ENCODE data around the gene NPAT. TPM values are rescaled to one million over a fixed set of nuclear protein-coding genes. Genes with fewer than 3 reads are reported as not detected.

NPAT gene
- total RNA-seq = 15.8 and 19.0 TPM in 2 replicates

GRCh38 chr11:108222574-108223347, at the start of gene NPAT, which contains the start of gene ATM:
TSS of gene NPAT (minus strand) at chr11:108222638. CDS start at chr11:108222536, 102 bp downstream.
TSS of gene ATM (plus strand) at chr11:108223067. CDS start at chr11:108227625, 4,558 bp downstream.
- DNase-seq (ENCODE audit: low read depth) = peak; percentile 99
- peak within 1 kb of the TSS; percentile 94 for H3K4me3 ChIP-seq (ENCODE audit: low read depth, low read length)
- TF ChIP-seq CTCF (IDR thresholded peaks at IDR 0.05; ENCODE audit: insufficient read depth, low read depth, low read length) = peak; percentile 69

GRCh38 chr11:108269583-108269982, 47.1 kb upstream of the NPAT start:
- TF ChIP-seq CTCF (IDR thresholded peaks at IDR 0.05; ENCODE audit: insufficient read depth, low read depth, low read length) = no peak
- no peak for DNase-seq (ENCODE audit: low read depth)
- H3K4me3 ChIP-seq (ENCODE audit: low read depth, low read length) = no peak overlapping the region

- TF ChIP-seq CTCF (IDR thresholded peaks at IDR 0.05; ENCODE audit: insufficient read depth, low read depth, low read length) = no peak
- H3K4me3 ChIP-seq (ENCODE audit: low read depth, low read length) = no peak overlapping the region
- DNase-seq (ENCODE audit: low read depth) = peak; percentile 21
Observed at GRCh38 chr11:108253176-108253575, 30.7 kb upstream of the NPAT start.

- TF ChIP-seq CTCF (IDR thresholded peaks at IDR 0.05; ENCODE audit: insufficient read depth, low read depth, low read length) = no peak
- no peak for DNase-seq (ENCODE audit: low read depth)
- H3K4me3 ChIP-seq (ENCODE audit: low read depth, low read length) = no peak overlapping the region
Observed at GRCh38 chr11:108246885-108247284, 24.4 kb upstream of the NPAT start.

- no peak for TF ChIP-seq CTCF (IDR thresholded peaks at IDR 0.05; ENCODE audit: insufficient read depth, low read depth, low read length)
- no peak for DNase-seq (ENCODE audit: low read depth)
- no peak overlapping the region for H3K4me3 ChIP-seq (ENCODE audit: low read depth, low read length)
Observed at GRCh38 chr11:108246308-108246707, 23.9 kb upstream of the NPAT start.

- no peak for DNase-seq (ENCODE audit: low read depth)
- TF ChIP-seq CTCF (IDR thresholded peaks at IDR 0.05; ENCODE audit: insufficient read depth, low read depth, low read length) = no peak
- no peak overlapping the region for H3K4me3 ChIP-seq (ENCODE audit: low read depth, low read length)
Observed at GRCh38 chr11:108242422-108242821, 20.0 kb upstream of the NPAT start.
